AG04450 (cell line): ENCODE measurements around the gene OR2L3. TPM values are rescaled to one million over a fixed set of nuclear protein-coding genes. Genes with fewer than 3 reads are reported as not detected.

Source experiments
- CTCF ChIA-PET: fragments of 300-600, 350-600 bp; formaldehyde crosslinking; extraction: SDS; loops from one replicate; lab custom pipeline; 2022; ENCODE audit warnings: antibody characterized with exemption, inconsistent platforms; lab: Charles Lee
- POLR2A ChIA-PET: fragments of 350-600 bp; formaldehyde crosslinking; extraction: SDS; loops from one replicate; lab custom pipeline; 2021; ENCODE audit warnings: antibody characterized with exemption, inconsistent platforms; lab: Yijun Ruan, JAX
- DNase-seq: peaks from one replicate; pipeline ENCODE4 v3.0.0-alpha.2; 2011; ENCODE audit warnings: low read depth, low spot score
- H3K27ac ChIP-seq: one replicate; pipeline ENCODE4 v1.5.1; 2012; ENCODE audit warnings: low read depth, low read length, control low read depth
- H3K27me3 ChIP-seq: one replicate; pipeline ENCODE4 v1.6.0; 2012; ENCODE audit warnings: low read length; ENCODE audit not compliant: control insufficient read depth, insufficient read depth
- H3K4me3 ChIP-seq: 2 replicates; pipeline ENCODE4 v1.5.1; 2011; ENCODE audit warnings: mild to moderate bottlenecking, low read depth, low read length, control low read depth
- H3K9me3 ChIP-seq: 2 replicates; pipeline ENCODE4 v1.5.1; 2012; ENCODE audit warnings: low read length; ENCODE audit not compliant: control insufficient read depth, insufficient read depth
- polyA plus RNA-seq: library from polyadenylated mRNA; depleted of rRNA; stranded (reverse); fragments of >200 nt; gene quantifications from 2 replicates; pipeline ENCODE4 v1.2.3, GENCODE V29; 2011; rRNA removed
- small RNA-seq: library from RNA; depleted of rRNA; stranded (forward); fragments of <200 nt; gene quantifications from one replicate; pipeline ENCODE3, GENCODE V24; 2012; ENCODE audit warnings: low read depth; ENCODE audit not compliant: insufficient read length
- TF ChIP-seq, protein P1 (sequence below): IDR thresholded peaks from 2 replicates; pipeline ENCODE4 v1.5.1; 2011; ENCODE audit warnings: low read depth, low read length, control low read depth, inconsistent platforms

Gene OR2L3
- polyA plus RNA-seq, 1 experiment: not detected

DNA sequence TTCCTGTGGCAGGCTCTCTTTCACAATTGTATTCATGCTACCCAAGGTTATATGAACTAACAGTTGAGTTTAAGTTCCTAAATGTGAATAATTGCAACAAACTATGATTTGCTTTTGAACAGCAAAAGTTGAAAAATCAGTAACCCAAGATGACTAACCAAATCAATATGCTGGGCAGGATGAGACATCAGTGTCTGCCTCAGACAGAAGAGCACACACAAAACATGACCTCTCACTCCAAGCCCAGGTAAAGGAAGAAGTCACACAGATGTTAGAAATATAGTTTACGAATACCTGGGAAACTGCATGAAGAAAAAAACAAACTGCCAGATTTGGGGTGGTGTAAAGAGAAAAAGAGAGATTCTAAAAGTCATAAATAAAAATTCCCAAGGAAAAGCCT, 51.9 kb downstream of the OR2L3 start:
- ChIA-PET CTCF (no interaction called here), POLR2A (no interaction called here)
- DNase-seq: no peak
- TF ChIP-seq, protein P1, sequence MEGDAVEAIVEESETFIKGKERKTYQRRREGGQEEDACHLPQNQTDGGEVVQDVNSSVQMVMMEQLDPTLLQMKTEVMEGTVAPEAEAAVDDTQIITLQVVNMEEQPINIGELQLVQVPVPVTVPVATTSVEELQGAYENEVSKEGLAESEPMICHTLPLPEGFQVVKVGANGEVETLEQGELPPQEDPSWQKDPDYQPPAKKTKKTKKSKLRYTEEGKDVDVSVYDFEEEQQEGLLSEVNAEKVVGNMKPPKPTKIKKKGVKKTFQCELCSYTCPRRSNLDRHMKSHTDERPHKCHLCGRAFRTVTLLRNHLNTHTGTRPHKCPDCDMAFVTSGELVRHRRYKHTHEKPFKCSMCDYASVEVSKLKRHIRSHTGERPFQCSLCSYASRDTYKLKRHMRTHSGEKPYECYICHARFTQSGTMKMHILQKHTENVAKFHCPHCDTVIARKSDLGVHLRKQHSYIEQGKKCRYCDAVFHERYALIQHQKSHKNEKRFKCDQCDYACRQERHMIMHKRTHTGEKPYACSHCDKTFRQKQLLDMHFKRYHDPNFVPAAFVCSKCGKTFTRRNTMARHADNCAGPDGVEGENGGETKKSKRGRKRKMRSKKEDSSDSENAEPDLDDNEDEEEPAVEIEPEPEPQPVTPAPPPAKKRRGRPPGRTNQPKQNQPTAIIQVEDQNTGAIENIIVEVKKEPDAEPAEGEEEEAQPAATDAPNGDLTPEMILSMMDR: no peak
- Histone ChIP-seq H3K27me3 (no peaks in the 10 kb centered on the region), H3K4me3 (no peak overlapping the region), H3K9me3 (peaks cover 17% of the 10 kb centered on the region), H3K27ac (no peak overlapping the region)

GRCh38 chr1:248102847-248103246, 56.2 kb downstream of the OR2L3 start:
- CTCF ChIA-PET: no interaction called here

DNA sequence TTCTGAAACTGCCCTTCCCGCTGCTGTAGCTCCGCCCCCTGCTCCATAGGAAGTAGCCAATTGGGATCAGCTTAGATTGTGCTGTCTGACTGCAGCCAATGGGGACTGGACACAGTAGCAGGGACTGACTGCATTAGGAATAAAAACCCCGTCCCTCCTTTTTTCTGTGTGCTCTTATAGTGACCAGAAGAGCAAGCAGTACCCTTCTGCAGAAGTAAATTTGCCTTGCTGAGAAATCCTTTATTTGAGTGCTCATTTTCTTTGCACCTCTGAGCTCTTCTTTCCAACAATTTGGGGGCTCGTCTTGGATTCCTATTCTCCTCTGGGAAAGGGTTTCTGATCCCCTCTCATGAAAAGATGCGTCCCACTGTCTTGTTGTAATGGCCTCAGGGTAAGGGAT, 64.5 kb downstream of the OR2L3 start:
- ChIA-PET CTCF (no interaction called here), POLR2A (no interaction called here)
- TF ChIP-seq, protein P1: no peak
- DNase-seq: no peak
- Histone ChIP-seq H3K4me3 (no peak overlapping the region), H3K27ac (no peak overlapping the region), H3K9me3 (peaks cover 17% of the 10 kb centered on the region), H3K27me3 (no peaks in the 10 kb centered on the region)

More at GRCh38 chr1:248102847-248103246, 56.2 kb downstream of the OR2L3 start:
- DNase-seq: no peak
- Histone ChIP-seq H3K27ac (no peak overlapping the region), H3K4me3 (no peak overlapping the region), H3K9me3 (peaks cover 14% of the 10 kb centered on the region; the same call in 1 of the 2 replicates), H3K27me3 (no peaks in the 10 kb centered on the region)
- POLR2A ChIA-PET: no interaction called here
- TF ChIP-seq, protein P1: no peak

Small RNA genes lying within 50 kb of the gene (small RNA-seq; reads per million reads assigned to genes)
- gene RF00019: not detected

Other genes starting within 250 kb of the OR2L3 start
- gene OR14A16, start 222.7 kb upstream of the OR2L3 start, polyA plus RNA-seq: not detected in 2 replicates
- gene OR11L1, start 204.9 kb upstream of the OR2L3 start, polyA plus RNA-seq: not detected in 2 replicates
- gene TRIM58, start 189.6 kb upstream of the OR2L3 start, polyA plus RNA-seq: 0.09 and 0.10 TPM in 2 replicates
- 0.10 TPM in 1 of 2 replicates, not detected in the other for gene OR2W3, start 151.2 kb upstream of the OR2L3 start, polyA plus RNA-seq
- not detected in 2 replicates for gene OR2T8, start 126.6 kb upstream of the OR2L3 start, polyA plus RNA-seq
- not detected in 2 replicates for gene OR2AJ1, start 121.9 kb upstream of the OR2L3 start, polyA plus RNA-seq
- not detected in 2 replicates for gene OR2L8, start 98.0 kb upstream of the OR2L3 start, polyA plus RNA-seq
- gene OR2AK2, start 81.6 kb upstream of the OR2L3 start, polyA plus RNA-seq: not detected in 2 replicates
- not detected in 2 replicates for gene OR2L5, start 33.2 kb upstream of the OR2L3 start, polyA plus RNA-seq
- gene OR2L2, start 16.8 kb upstream of the OR2L3 start, polyA plus RNA-seq: not detected in 2 replicates
- gene OR2L13, start 48.3 kb downstream of the OR2L3 start, polyA plus RNA-seq: not detected in 2 replicates
- not detected in 2 replicates for gene OR2M5, start 98.3 kb downstream of the OR2L3 start, polyA plus RNA-seq
- not detected in 2 replicates for gene OR2M2, start 128.0 kb downstream of the OR2L3 start, polyA plus RNA-seq
- gene OR2M3, start 150.4 kb downstream of the OR2L3 start, polyA plus RNA-seq: not detected in 2 replicates
- gene OR2M4, start 184.6 kb downstream of the OR2L3 start, polyA plus RNA-seq: not detected in 2 replicates
- not detected in 2 replicates for gene OR2T33, start 231.1 kb downstream of the OR2L3 start, polyA plus RNA-seq